ENCODE data around the gene CIC. TPM values are rescaled to one million over a fixed set of nuclear protein-coding genes. Genes with fewer than 3 reads are reported as not detected.
A peak's percentile ranks its signal among the peaks of the same experiment; 100 is the strongest.

The CIC gene
- total RNA-seq, 2 donors from 2014 or later: 47.8 to 54.6 TPM

DNA sequence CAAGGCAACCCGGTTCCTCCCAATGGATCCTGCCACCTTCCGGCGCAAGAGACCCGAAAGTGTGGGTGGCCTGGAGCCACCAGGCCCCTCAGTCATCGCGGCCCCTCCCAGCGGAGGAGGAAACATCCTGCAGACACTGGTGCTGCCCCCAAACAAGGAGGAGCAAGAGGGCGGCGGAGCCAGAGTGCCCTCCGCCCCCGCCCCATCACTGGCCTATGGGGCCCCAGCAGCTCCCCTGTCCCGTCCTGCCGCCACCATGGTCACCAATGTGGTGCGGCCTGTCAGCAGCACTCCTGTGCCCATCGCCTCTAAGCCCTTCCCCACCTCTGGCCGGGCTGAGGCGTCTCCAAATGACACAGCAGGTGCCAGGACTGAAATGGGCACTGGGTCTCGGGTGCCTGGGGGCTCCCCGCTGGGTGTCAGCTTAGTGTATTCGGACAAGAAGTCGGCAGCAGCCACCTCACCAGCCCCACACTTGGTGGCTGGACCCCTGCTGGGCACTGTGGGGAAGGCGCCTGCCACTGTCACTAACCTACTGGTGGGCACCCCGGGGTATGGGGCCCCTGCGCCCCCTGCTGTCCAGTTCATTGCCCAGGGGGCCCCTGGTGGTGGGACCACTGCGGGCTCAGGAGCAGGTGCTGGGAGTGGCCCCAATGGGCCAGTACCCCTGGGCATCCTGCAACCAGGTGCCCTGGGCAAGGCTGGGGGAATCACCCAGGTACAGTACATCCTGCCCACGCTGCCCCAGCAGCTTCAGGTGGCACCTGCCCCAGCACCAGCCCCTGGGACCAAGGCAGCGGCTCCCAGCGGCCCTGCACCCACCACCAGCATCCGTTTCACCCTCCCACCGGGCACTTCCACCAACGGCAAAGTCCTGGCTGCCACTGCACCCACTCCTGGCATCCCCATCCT, 21.7 kb downstream of the CIC start:
- Histone ChIP-seq H3K9me3 (no peaks in the 10 kb centered on the region), H3K36me3 (peaks cover 14% of the 10 kb centered on the region), H3K27me3 (no peaks in the 10 kb centered on the region), H3K27ac (no peak overlapping the region), H3K4me3 (no peak overlapping the region), H3K4me1 (peaks cover 2% of the 10 kb centered on the region), H3K9ac (ENCODE audit: low read depth in 2 of 2, low read length in 2 of 2) (no peak overlapping the region)
- DNase-seq: no peak
- TF ChIP-seq, protein P1, sequence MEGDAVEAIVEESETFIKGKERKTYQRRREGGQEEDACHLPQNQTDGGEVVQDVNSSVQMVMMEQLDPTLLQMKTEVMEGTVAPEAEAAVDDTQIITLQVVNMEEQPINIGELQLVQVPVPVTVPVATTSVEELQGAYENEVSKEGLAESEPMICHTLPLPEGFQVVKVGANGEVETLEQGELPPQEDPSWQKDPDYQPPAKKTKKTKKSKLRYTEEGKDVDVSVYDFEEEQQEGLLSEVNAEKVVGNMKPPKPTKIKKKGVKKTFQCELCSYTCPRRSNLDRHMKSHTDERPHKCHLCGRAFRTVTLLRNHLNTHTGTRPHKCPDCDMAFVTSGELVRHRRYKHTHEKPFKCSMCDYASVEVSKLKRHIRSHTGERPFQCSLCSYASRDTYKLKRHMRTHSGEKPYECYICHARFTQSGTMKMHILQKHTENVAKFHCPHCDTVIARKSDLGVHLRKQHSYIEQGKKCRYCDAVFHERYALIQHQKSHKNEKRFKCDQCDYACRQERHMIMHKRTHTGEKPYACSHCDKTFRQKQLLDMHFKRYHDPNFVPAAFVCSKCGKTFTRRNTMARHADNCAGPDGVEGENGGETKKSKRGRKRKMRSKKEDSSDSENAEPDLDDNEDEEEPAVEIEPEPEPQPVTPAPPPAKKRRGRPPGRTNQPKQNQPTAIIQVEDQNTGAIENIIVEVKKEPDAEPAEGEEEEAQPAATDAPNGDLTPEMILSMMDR (IDR thresholded peaks at IDR 0.05): peak; percentile 39
- intact Hi-C loops (cut with DNase I): no loop called here

DNA sequence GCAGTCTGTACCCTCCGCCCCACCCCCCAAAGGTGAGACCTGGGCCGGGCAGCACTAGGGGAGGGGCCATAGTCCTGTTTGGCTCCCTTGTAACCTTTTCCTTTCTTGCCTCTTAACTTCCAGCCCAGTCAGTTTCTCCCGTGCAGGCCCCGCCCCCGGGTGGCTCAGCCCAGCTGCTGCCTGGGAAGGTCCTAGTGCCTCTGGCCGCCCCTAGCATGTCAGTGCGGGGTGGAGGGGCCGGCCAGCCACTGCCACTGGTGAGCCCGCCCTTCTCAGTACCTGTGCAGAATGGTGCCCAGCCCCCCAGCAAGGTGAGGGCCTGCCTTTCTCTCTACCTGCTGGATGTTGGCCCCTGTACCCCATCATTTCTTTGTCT, 22.4 kb downstream of the CIC start:
- peak; percentile 78 for DNase-seq
- intact Hi-C loops (cut with DNase I): no loop called here
- Histone ChIP-seq H3K4me3 (no peak overlapping the region), H3K36me3 (peaks cover 14% of the 10 kb centered on the region), H3K27ac (no peak overlapping the region), H3K27me3 (no peaks in the 10 kb centered on the region), H3K9me3 (no peaks in the 10 kb centered on the region), H3K4me1 (no peaks in the 10 kb centered on the region), H3K9ac (ENCODE audit: low read depth in 2 of 2, low read length in 2 of 2) (peak overlapping the region in 1 of 2 donors; percentile 15)
- TF ChIP-seq, protein P1 (IDR thresholded peaks at IDR 0.05): no peak

DNA sequence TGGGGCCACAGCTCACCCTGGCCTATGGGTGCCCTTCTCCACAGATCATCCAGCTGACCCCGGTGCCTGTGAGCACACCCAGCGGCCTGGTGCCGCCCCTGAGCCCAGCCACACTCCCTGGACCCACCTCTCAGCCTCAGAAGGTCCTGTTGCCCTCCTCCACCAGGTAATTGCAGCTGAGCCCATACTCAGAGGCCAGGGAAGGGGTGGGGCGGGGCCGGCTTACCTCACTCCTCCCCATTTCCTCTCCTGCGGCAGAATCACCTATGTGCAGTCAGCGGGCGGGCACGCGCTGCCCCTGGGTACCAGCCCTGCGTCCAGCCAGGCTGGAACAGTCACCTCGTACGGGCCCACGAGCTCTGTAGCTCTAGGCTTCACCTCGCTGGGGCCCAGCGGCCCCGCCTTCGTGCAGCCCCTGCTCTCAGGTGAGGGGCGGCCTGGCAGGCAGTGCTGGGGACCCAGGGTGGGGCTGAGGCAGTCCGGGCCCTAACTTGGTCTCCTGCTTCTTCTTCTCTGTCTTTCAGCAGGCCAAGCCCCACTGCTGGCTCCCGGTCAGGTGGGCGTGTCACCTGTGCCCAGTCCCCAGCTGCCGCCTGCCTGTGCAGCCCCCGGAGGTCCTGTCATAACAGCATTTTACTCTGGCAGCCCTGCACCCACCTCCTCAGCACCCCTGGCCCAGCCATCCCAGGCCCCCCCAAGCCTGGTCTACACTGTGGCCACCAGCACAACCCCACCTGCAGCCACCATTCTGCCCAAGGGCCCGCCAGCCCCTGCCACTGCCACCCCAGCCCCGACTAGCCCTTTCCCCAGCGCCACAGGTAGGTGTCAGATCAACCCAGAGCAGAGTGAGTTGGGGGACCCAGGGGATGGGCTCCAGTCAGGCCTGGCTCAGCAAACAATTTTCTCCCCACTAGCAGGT, 23.2 kb downstream of the CIC start:
- peak overlapping the region; percentile 15 to 16 for H3K9ac ChIP-seq (ENCODE audit: low read depth in 2 of 2, low read length in 2 of 2)
- no peak overlapping the region for H3K27ac ChIP-seq
- DNase-seq: peak; percentile 66
- TF ChIP-seq, protein P1 (IDR thresholded peaks at IDR 0.05): no peak
- no peaks in the 10 kb centered on the region for H3K9me3 ChIP-seq
- H3K4me1 ChIP-seq: no peaks in the 10 kb centered on the region
- H3K27me3 ChIP-seq: no peaks in the 10 kb centered on the region
- H3K36me3 ChIP-seq: peaks cover 14% of the 10 kb centered on the region
- H3K4me3 ChIP-seq: no peak overlapping the region
- intact Hi-C loops (cut with DNase I): no loop called here

DNA sequence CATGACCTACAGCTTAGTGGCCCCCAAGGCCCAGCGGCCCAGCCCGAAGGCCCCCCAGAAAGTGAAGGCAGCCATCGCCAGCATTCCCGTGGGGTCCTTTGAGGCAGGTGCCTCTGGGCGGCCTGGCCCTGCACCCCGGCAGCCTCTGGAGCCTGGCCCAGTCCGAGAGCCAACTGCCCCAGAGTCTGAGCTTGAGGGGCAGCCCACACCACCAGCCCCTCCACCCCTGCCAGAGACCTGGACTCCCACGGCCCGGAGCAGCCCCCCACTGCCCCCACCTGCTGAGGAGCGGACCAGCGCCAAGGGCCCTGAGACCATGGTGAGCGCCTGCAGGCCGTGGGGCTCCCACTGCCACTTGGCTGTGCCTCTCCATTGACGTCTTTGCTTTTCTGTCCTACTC, 23.9 kb downstream of the CIC start:
- intact Hi-C loops (cut with DNase I): no loop called here
- peaks cover 14% of the 10 kb centered on the region for H3K36me3 ChIP-seq
- no peak for DNase-seq

GRCh38 chr19:42293540-42293939, 24.5 kb downstream of the CIC start:
- H3K9ac ChIP-seq (ENCODE audit: low read depth in 2 of 2, low read length in 2 of 2): no peak overlapping the region
- DNase-seq: no peak
- no peaks in the 10 kb centered on the region for H3K4me1 ChIP-seq
- no peaks in the 10 kb centered on the region for H3K9me3 ChIP-seq
- peaks cover 14% of the 10 kb centered on the region for H3K36me3 ChIP-seq
- no peaks in the 10 kb centered on the region for H3K27me3 ChIP-seq
- H3K4me3 ChIP-seq: no peak overlapping the region
- intact Hi-C loops (cut with DNase I): no loop called here
- TF ChIP-seq, protein P1 (IDR thresholded peaks at IDR 0.05): no peak
- no peak overlapping the region for H3K27ac ChIP-seq

More for the DNA sequence above, 23.9 kb downstream of the CIC start:
- no peak overlapping the region for H3K27ac ChIP-seq
- no peaks in the 10 kb centered on the region for H3K4me1 ChIP-seq
- H3K27me3 ChIP-seq: no peaks in the 10 kb centered on the region
- TF ChIP-seq, protein P1 (IDR thresholded peaks at IDR 0.05): no peak
- no peak overlapping the region for H3K4me3 ChIP-seq
- H3K9me3 ChIP-seq: no peaks in the 10 kb centered on the region
- no peak overlapping the region for H3K9ac ChIP-seq (ENCODE audit: low read depth in 2 of 2, low read length in 2 of 2)
